Sigmoid colon (tissue), 4 donors: Measurements from ENCODE around the gene PGP.

Source experiments
- POLR2AphosphoS5 ChIP-seq, 4 donors: sonication (generic); formaldehyde crosslinking; IDR thresholded peaks; one replicate each; pipeline ENCODE4 v1.6.1; 2017; ENCODE audit warnings: antibody characterized with exemption in 4 of 4
- TF ChIP-seq, protein P1 (sequence below), 4 experiments: fragments of 450-650 bp in 3 of 4; fragments of 200-600 bp in 1 of 4; IDR thresholded peaks; one replicate each; pipeline ENCODE4 v1.5.1; 2016 to 2019; ENCODE audit warnings: antibody characterized with exemption in 4 of 4, mild to moderate bottlenecking in 3 of 4, moderate library complexity in 2 of 4

DNA sequence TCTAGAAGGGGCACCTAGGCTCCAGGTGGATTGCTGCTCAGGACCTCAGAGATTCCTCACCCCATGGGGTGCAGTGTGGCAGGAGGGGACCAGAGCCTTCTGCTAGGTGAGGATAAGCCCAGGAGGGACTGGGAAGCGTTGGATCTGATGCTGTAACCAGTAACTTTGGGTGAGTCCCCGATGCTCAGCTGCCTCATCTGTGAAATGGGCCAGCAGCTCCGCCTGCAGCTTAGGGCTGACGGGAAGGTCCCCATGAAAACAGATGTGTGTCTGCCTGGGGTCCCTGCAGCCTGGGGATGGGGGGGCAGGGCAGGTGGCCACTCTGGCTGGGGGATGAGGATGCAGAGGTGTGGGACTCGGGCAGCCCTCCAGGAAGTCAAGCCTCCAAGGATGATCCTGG is 15.5 kb downstream of the PGP start:
- TF ChIP-seq POLR2AphosphoS5 (IDR thresholded peaks at IDR 0.05), result no peak
- TF ChIP-seq, protein P1, sequence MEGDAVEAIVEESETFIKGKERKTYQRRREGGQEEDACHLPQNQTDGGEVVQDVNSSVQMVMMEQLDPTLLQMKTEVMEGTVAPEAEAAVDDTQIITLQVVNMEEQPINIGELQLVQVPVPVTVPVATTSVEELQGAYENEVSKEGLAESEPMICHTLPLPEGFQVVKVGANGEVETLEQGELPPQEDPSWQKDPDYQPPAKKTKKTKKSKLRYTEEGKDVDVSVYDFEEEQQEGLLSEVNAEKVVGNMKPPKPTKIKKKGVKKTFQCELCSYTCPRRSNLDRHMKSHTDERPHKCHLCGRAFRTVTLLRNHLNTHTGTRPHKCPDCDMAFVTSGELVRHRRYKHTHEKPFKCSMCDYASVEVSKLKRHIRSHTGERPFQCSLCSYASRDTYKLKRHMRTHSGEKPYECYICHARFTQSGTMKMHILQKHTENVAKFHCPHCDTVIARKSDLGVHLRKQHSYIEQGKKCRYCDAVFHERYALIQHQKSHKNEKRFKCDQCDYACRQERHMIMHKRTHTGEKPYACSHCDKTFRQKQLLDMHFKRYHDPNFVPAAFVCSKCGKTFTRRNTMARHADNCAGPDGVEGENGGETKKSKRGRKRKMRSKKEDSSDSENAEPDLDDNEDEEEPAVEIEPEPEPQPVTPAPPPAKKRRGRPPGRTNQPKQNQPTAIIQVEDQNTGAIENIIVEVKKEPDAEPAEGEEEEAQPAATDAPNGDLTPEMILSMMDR (IDR thresholded peaks at IDR 0.05), result no peak
